Upper lobe of left lung (tissue), 4 donors: ENCODE results near the gene ARHGAP35.

Experiments
- EP300 ChIP-seq, 4 donors: sonication (generic); formaldehyde crosslinking; IDR thresholded peaks; one replicate each; pipeline ENCODE4 v1.5.1; 2017; ENCODE audit warnings: antibody characterized with exemption in 4 of 4, control low read depth in 2 of 4
- POLR2A ChIP-seq, 4 donors: fragments of 450-650 bp; IDR thresholded peaks; one replicate each; pipeline ENCODE4 v1.5.1; 2016 to 2017; ENCODE audit warnings: antibody characterized with exemption in 4 of 4, mild to moderate bottlenecking in 2 of 4
- POLR2AphosphoS5 ChIP-seq, 2 donors: sonication (generic); formaldehyde crosslinking; IDR thresholded peaks; one replicate each; pipeline ENCODE4 v1.5.1; 2017; ENCODE audit warnings: antibody characterized with exemption in 2 of 2
- TF ChIP-seq, protein P1 (sequence below), 6 experiments: fragments of 450-650 bp in 4 of 6; fragments of 200-600 bp in 2 of 6; sonication (generic) in 2 of 6; IDR thresholded peaks; one replicate each; pipeline ENCODE4 v1.5.1; 2016 to 2019; ENCODE audit warnings: antibody characterized with exemption in 6 of 6

- TF ChIP-seq, protein P1, sequence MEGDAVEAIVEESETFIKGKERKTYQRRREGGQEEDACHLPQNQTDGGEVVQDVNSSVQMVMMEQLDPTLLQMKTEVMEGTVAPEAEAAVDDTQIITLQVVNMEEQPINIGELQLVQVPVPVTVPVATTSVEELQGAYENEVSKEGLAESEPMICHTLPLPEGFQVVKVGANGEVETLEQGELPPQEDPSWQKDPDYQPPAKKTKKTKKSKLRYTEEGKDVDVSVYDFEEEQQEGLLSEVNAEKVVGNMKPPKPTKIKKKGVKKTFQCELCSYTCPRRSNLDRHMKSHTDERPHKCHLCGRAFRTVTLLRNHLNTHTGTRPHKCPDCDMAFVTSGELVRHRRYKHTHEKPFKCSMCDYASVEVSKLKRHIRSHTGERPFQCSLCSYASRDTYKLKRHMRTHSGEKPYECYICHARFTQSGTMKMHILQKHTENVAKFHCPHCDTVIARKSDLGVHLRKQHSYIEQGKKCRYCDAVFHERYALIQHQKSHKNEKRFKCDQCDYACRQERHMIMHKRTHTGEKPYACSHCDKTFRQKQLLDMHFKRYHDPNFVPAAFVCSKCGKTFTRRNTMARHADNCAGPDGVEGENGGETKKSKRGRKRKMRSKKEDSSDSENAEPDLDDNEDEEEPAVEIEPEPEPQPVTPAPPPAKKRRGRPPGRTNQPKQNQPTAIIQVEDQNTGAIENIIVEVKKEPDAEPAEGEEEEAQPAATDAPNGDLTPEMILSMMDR (IDR thresholded peaks at IDR 0.05) = no peak
- TF ChIP-seq POLR2A (IDR thresholded peaks at IDR 0.05) = peak in 1 of 4 donors; percentile 18
- no peak for TF ChIP-seq POLR2AphosphoS5 (IDR thresholded peaks at IDR 0.05)
- no peak for TF ChIP-seq EP300 (IDR thresholded peaks at IDR 0.05)
Measured at GRCh38 chr19:46863818-46864629, 3.2 kb downstream of the ARHGAP35 start.
